HepG2 (cell line): ENCODE data around the gene SLC16A4. TPM values are rescaled to one million over a fixed set of nuclear protein-coding genes. Genes with fewer than 3 reads are reported as not detected.

Experiments
- ATAC-seq: fragments of 200-7000 bp; cut with Tn5 transposase; 3 replicates; pipeline ENCODE4 v1.9.1; 2020; ENCODE audit warnings: mild to moderate bottlenecking, moderate library complexity
- BruUV-seq: library from RNA; stranded (reverse); fragments of 400-500 nt; replicated peaks from 2 replicates; lab custom pipeline; 2021; lab: Mats Ljungman, UMichigan
- CTCF ChIA-PET: fragments of 300-600 bp; formaldehyde crosslinking; extraction: SDS; loops from one replicate; lab custom pipeline; 2021; ENCODE audit warnings: low total read pairs, inconsistent platforms, low intra/inter-chr PET ratio; lab: Yijun Ruan, JAX
- POLR2A ChIA-PET: fragments of 350-600 bp; sonication (Branson Sonifier 250); formaldehyde crosslinking; loops from one replicate; lab custom pipeline; 2020; ENCODE audit warnings: antibody characterized with exemption, inconsistent platforms; lab: Yijun Ruan, JAX
- DNase-seq: peaks from one replicate; pipeline ENCODE4 v3.0.0-alpha.2; 2015; ENCODE audit warnings: low spot score
- FAIRE-seq: peaks from 3 replicates; lab custom pipeline; 2011; peaks lifted over from hg19 to GRCh38; lab: Jason Lieb, UNC
- H2AFZ ChIP-seq: one replicate; pipeline ENCODE4 v1.6.1; 2011; ENCODE audit warnings: low read length, inconsistent platforms
- H3K27ac ChIP-seq: fragments of 300-600 bp; 3 replicates; pipeline ENCODE4 v1.8.0; 2011; ENCODE audit warnings: mixed run types, mild to moderate bottlenecking, mixed read lengths, low read length, inconsistent platforms; ENCODE audit not compliant: insufficient read depth; ENCODE audit errors: extremely low read length
- H3K27me3 ChIP-seq, 2 experiments: fragments of 200-600 bp in 1 of 2; 2 replicates in 1 of 2; 3 replicates in 1 of 2; pipeline versions ENCODE4 v1.6.0 to v1.8.0; 2011; ENCODE audit warnings: low read length in 2 of 2, mild to moderate bottlenecking in 2 of 2, moderate library complexity in 2 of 2, inconsistent platforms in 1 of 2; ENCODE audit not compliant: insufficient read depth in 2 of 2, control insufficient read depth in 1 of 2
- H3K36me3 ChIP-seq, 2 experiments: fragments of 200-600 bp in 1 of 2; replicated peaks in 1 of 2; 2 replicates in 1 of 2; 3 replicates in 1 of 2; pipeline versions ENCODE4 v1.5.1 to v1.8.0; 2011; ENCODE audit warnings: low read length in 2 of 2, inconsistent platforms in 1 of 2; ENCODE audit not compliant: insufficient read depth in 2 of 2, control insufficient read depth in 1 of 2
- H3K4me1 ChIP-seq: 2 replicates; pipeline ENCODE4 v1.5.1; 2012; ENCODE audit warnings: low read length, inconsistent platforms; ENCODE audit not compliant: insufficient read depth
- H3K4me2 ChIP-seq: 2 replicates; pipeline ENCODE4 v1.6.0; 2011; ENCODE audit warnings: low read depth, low read length, inconsistent platforms
- H3K4me3 ChIP-seq, 3 experiments: fragments of 200-600 bp in 1 of 3; sonication (generic), shearing (Covaris generic) in 1 of 3; replicated peaks in 1 of 3; 2 replicates each; pipeline ENCODE4 v1.5.1; 2011 to 2016; ENCODE audit warnings: low read length in 3 of 3, inconsistent platforms in 2 of 3, low read depth in 2 of 3, mild to moderate bottlenecking in 2 of 3, control low read depth in 1 of 3, mixed read lengths in 1 of 3; ENCODE audit not compliant: insufficient read depth in 1 of 3
- H3K79me2 ChIP-seq: one replicate; pipeline ENCODE4 v1.6.1; 2011; ENCODE audit warnings: low read length, inconsistent platforms; ENCODE audit not compliant: insufficient read depth
- H3K9ac ChIP-seq: 2 replicates; pipeline ENCODE4 v1.6.0; 2011; ENCODE audit warnings: mild to moderate bottlenecking, low read depth, low read length, inconsistent platforms; ENCODE audit not compliant: insufficient read depth
- H3K9me3 ChIP-seq: 2 replicates; pipeline ENCODE4 v1.5.1; 2012; ENCODE audit warnings: mild to moderate bottlenecking, low read length
- H4K20me1 ChIP-seq: 2 replicates; pipeline ENCODE4 v1.6.0; 2011; ENCODE audit warnings: inconsistent platforms, mild to moderate bottlenecking, low read length, moderate library complexity; ENCODE audit not compliant: insufficient read depth
- BRCA1 ChIP-seq: sonication (generic); formaldehyde crosslinking; IDR thresholded peaks from 2 replicates; pipeline ENCODE4 v1.4.0; 2020; ENCODE audit warnings: missing genetic modification reagents
- CHD4 ChIP-seq: fragments of 200-600 bp; sonication (generic); IDR thresholded peaks from 2 replicates; pipeline ENCODE4 v1.7.0; 2017; ENCODE audit warnings: mild to moderate bottlenecking, low read length, borderline replicate concordance
- ELF3 ChIP-seq: IDR thresholded peaks from 2 replicates; pipeline ENCODE4 v1.6.1; 2016; ENCODE audit warnings: missing genetic modification reagents, missing compliant biosample characterization
- FOXA1 ChIP-seq, 2 experiments: fragments of 450-650 bp in 1 of 2; sonication (generic) in 1 of 2; formaldehyde crosslinking in 1 of 2; IDR thresholded peaks; 2 replicates each; pipeline versions ENCODE4 v1.4.0 to v1.6.1; 2016 to 2020; ENCODE audit warnings: missing genetic modification reagents in 1 of 2
- HNRNPL ChIP-seq: fragments of 200-400 bp; formaldehyde crosslinking; IDR thresholded peaks from 2 replicates; pipeline ENCODE4 v1.6.1; 2017; ENCODE audit warnings: mild to moderate bottlenecking, low read depth, low read length
- IKZF4 ChIP-seq: sonication (generic); formaldehyde crosslinking; IDR thresholded peaks from 2 replicates; pipeline ENCODE4 v1.5.1; 2020; ENCODE audit warnings: borderline replicate concordance, mild to moderate bottlenecking, low read depth, missing genetic modification reagents; ENCODE audit errors: not compliant biosample characterization
- ONECUT2 ChIP-seq: sonication (generic); formaldehyde crosslinking; IDR thresholded peaks from 2 replicates; pipeline ENCODE4 v1.4.0; 2020; ENCODE audit warnings: missing genetic modification reagents
- RORA ChIP-seq: sonication (generic); formaldehyde crosslinking; IDR thresholded peaks from 2 replicates; pipeline ENCODE4 v1.5.0; 2020; ENCODE audit warnings: mild to moderate bottlenecking, missing genetic modification reagents, moderate library complexity
- ZBTB1 ChIP-seq: sonication (generic); formaldehyde crosslinking; IDR thresholded peaks from 2 replicates; pipeline ENCODE4 v1.4.0; 2020; ENCODE audit warnings: missing genetic modification reagents, borderline replicate concordance
- ZBTB3 ChIP-seq: sonication (generic); formaldehyde crosslinking; IDR thresholded peaks from 2 replicates; pipeline ENCODE4 v1.4.0; 2020; ENCODE audit warnings: low read depth, mild to moderate bottlenecking, moderate library complexity, missing genetic modification reagents, borderline replicate concordance
- ZNF143 ChIP-seq: sonication (generic); formaldehyde crosslinking; IDR thresholded peaks from 2 replicates; pipeline ENCODE4 v1.4.0; 2020; ENCODE audit warnings: missing genetic modification reagents
- ZNF251 ChIP-seq: sonication (generic); formaldehyde crosslinking; IDR thresholded peaks from 2 replicates; pipeline ENCODE4 v1.9.0; 2021; ENCODE audit warnings: mild to moderate bottlenecking, missing genetic modification reagents
- ZNF350 ChIP-seq: sonication (generic); formaldehyde crosslinking; IDR thresholded peaks from 2 replicates; pipeline ENCODE4 v1.4.0; 2020; ENCODE audit warnings: mild to moderate bottlenecking, low read depth, missing genetic modification reagents, borderline replicate concordance
- ZNF598 ChIP-seq: sonication (generic); formaldehyde crosslinking; IDR thresholded peaks from 2 replicates; pipeline ENCODE4 v1.5.1; 2020; ENCODE audit warnings: mild to moderate bottlenecking, missing genetic modification reagents, borderline replicate concordance
- ZNF703 ChIP-seq: sonication (generic); formaldehyde crosslinking; IDR thresholded peaks from 2 replicates; pipeline ENCODE4 v1.5.1; 2020; ENCODE audit warnings: missing genetic modification reagents, mild to moderate bottlenecking, moderate library complexity, borderline replicate concordance
- WGBS: methylation state at CpG from one replicate; pipeline ENCODE4 v1.1.6; 2017; ENCODE audit warnings: low lambda C conversion rate; 5-methylcytosine and 5-hydroxymethylcytosine counted together
- in situ Hi-C: cut with HindIII; loops from 2 replicates; pipeline ENCODE4 v1.10.0; 2017; ENCODE audit warnings: low pct_unique_long_range_greater_than_20kb; ENCODE audit not compliant: extremely low pct_ligation_motif_present
- intact Hi-C: fragments of 100-400 bp; cut with micrococcal nuclease; formaldehyde crosslinking; loops from one replicate; pipeline ENCODE4 v1.10.0; 2022; ENCODE audit not compliant: unreplicated experiment
- polyA plus RNA-seq, 8 experiments: library from polyadenylated mRNA; depleted of rRNA in 3 of 8; stranded (reverse) in 7 of 8; unstranded in 1 of 8; fragments of >200 nt; fragmentation: Illumina TruSeq in 4 of 8; extraction: Trizol in 4 of 8; gene quantifications; 2 replicates each; pipeline versions ENCODE4 v1.2.1 to v1.2.3, GENCODE V29; 2011 to 2016; ENCODE audit warnings: low read depth in 4 of 8, missing spikeins in 1 of 8, mixed read lengths in 1 of 8; ENCODE audit not compliant: insufficient read depth in 1 of 8
- total RNA-seq, 5 experiments: library from RNA; depleted of rRNA; stranded (reverse); fragments of >200 nt; fragmentation: Illumina TruSeq; extraction: Trizol; gene quantifications; 2 replicates each; pipeline ENCODE4 v1.2.3, GENCODE V29; 2016; ENCODE audit warnings: low read depth in 1 of 5
- TF ChIP-seq, protein P1 (sequence below): sonication (generic); formaldehyde crosslinking; IDR thresholded peaks from 2 replicates; pipeline ENCODE4 v1.5.1; 2020; ENCODE audit warnings: missing genetic modification reagents, mild to moderate bottlenecking, borderline replicate concordance
- TF ChIP-seq, protein P2 (sequence below): sonication (generic); formaldehyde crosslinking; IDR thresholded peaks from 2 replicates; pipeline ENCODE4 v1.4.0; 2020; ENCODE audit warnings: low read depth, mild to moderate bottlenecking, missing genetic modification reagents
- TF ChIP-seq, protein P3 (sequence below): sonication (generic); formaldehyde crosslinking; IDR thresholded peaks from 2 replicates; pipeline ENCODE4 v1.5.0; 2020; ENCODE audit warnings: missing genetic modification reagents
- TF ChIP-seq, protein P4 (sequence below): IDR thresholded peaks from 2 replicates; pipeline ENCODE4 v1.6.1; 2016

Gene SLC16A4
- total and polyA plus RNA-seq, 2 of the 13 experiments (the other 11 are each of a cell fraction or from before 2014, with no cell fraction given) = 1.1 to 1.5 TPM

DNA sequence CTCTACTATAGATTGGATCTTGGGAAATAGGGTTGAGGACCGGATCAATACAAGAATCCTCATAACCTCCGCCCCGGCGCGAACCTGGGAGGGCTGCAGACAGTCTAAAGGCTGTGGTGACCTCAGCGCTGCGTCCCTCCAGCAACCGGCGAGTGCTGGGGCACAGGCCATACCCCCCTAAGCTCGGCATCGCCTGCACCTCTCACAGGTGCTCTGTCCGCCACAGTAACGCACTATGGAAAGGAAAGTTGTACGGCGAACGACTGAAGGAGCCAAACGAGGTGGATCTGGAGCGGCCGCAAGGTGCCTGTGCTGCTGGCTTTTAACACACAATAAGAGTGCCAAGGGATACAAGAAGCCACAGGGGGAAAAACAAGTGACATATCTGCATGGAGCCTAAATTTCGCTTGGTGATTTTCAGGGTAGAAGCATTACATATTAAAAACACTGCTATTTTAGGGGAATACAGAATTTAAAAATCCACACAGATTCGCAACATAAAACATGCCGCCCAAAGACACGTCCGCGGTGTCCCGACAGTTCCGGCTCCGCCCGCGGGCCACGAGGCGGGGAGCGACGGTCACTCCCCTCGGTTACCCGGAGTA, 53.0 kb downstream of the SLC16A4 start:
- Histone ChIP-seq H3K4me1 (peaks cover 66% of the 10 kb centered on the region), H2AFZ (no peak overlapping the region), H3K27ac (peak overlapping the region; percentile 100), H3K9me3 (no peaks in the 10 kb centered on the region), H3K4me3 (peak overlapping the region; percentile 55 to 91 (median 86)), H4K20me1 (peaks cover 30% of the 10 kb centered on the region), H3K9ac (peak overlapping the region; percentile 97), H3K79me2 (peaks cover 43% of the 10 kb centered on the region), H3K27me3 (no peaks in the 10 kb centered on the region; a peak in 1 of 5 replicates), H3K4me2 (peak overlapping the region; percentile 94), H3K36me3 (peaks cover 4 to 15% of the 10 kb centered on the region in 2 experiments; a peak in 4 of 5 replicates)
- BruUV-seq = TSS peak; percentile 83
- under 1% methylated on average over 30 of the region's 36 CpGs for WGBS
- DNase-seq (peak; percentile 54), FAIRE-seq (no peak), ATAC-seq (peak; percentile 19)
- CTCF ChIA-PET = no interaction called here
- in situ Hi-C loops = no loop called here
- intact Hi-C loops = loop anchor here (2.0 to 5.0 kb wide), 2 partner anchors 54 to 69 kb away; partner anchors contain the start of genes LAMTOR5 and SLC16A4
- POLR2A ChIA-PET = interaction anchor here (0.7 to 3.9 kb wide), 15 partner anchors 10 to 303 kb away, joined by 3 to 30 read pairs (median 9); partner anchors contain the start of genes KCNC4, LAMTOR5 and STRIP1
- TF ChIP-seq, protein P1, sequence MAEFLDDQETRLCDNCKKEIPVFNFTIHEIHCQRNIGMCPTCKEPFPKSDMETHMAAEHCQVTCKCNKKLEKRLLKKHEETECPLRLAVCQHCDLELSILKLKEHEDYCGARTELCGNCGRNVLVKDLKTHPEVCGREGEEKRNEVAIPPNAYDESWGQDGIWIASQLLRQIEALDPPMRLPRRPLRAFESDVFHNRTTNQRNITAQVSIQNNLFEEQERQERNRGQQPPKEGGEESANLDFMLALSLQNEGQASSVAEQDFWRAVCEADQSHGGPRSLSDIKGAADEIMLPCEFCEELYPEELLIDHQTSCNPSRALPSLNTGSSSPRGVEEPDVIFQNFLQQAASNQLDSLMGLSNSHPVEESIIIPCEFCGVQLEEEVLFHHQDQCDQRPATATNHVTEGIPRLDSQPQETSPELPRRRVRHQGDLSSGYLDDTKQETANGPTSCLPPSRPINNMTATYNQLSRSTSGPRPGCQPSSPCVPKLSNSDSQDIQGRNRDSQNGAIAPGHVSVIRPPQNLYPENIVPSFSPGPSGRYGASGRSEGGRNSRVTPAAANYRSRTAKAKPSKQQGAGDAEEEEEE (CRISPR knock-in tag) = 0 out of 2 replicates have a peak, but pooled peaks have one; percentile 69
- TF ChIP-seq, protein P2, sequence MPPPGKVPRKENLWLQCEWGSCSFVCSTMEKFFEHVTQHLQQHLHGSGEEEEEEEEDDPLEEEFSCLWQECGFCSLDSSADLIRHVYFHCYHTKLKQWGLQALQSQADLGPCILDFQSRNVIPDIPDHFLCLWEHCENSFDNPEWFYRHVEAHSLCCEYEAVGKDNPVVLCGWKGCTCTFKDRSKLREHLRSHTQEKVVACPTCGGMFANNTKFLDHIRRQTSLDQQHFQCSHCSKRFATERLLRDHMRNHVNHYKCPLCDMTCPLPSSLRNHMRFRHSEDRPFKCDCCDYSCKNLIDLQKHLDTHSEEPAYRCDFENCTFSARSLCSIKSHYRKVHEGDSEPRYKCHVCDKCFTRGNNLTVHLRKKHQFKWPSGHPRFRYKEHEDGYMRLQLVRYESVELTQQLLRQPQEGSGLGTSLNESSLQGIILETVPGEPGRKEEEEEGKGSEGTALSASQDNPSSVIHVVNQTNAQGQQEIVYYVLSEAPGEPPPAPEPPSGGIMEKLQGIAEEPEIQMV (CRISPR knock-in tag) = peak; percentile 37; the same call in 1 of the 2 replicates
- 0 out of 2 replicates have a peak, but pooled peaks have one; percentile 89 for TF ChIP-seq ZNF703 (CRISPR knock-in tag)
- no peak for TF ChIP-seq ZNF251
- no peak for TF ChIP-seq RORA (CRISPR knock-in tag)
- peak; percentile 29; the same call in 1 of the 2 replicates for TF ChIP-seq ZNF598 (CRISPR knock-in tag)
- TF ChIP-seq, protein P3, sequence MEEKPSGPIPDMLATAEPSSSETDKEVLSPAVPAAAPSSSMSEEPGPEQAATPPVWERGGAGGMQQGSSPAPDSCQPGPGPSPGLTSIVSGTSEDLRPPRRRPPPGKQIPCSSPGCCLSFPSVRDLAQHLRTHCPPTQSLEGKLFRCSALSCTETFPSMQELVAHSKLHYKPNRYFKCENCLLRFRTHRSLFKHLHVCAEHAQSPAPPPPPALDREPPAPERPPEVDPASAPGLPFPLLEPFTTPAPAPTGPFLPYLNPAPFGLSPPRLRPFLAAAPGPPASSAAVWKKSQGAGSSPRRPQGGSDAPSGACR (CRISPR knock-in tag) = 0 out of 2 replicates have a peak, but pooled peaks have one; percentile 22
- peak; percentile 15 for TF ChIP-seq IKZF4 (CRISPR knock-in tag)
- TF ChIP-seq, protein P4, sequence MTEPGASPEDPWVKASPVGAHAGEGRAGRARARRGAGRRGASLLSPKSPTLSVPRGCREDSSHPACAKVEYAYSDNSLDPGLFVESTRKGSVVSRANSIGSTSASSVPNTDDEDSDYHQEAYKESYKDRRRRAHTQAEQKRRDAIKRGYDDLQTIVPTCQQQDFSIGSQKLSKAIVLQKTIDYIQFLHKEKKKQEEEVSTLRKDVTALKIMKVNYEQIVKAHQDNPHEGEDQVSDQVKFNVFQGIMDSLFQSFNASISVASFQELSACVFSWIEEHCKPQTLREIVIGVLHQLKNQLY (CRISPR knock-in tag) = no peak
- TF ChIP-seq ZNF143 (CRISPR knock-in tag) = no peak
- peak; percentile 4; the same call in 1 of the 2 replicates for TF ChIP-seq ELF3 (CRISPR knock-in tag)
- no peak for TF ChIP-seq ZBTB1
- TF ChIP-seq ZNF350 (CRISPR knock-in tag) = no peak
- TF ChIP-seq FOXA1 (IDR thresholded peaks at IDR 0.05) = no peak
- no peak for TF ChIP-seq FOXA1 (CRISPR knock-in tag; IDR thresholded peaks at IDR 0.05)
- no peak for TF ChIP-seq HNRNPL
- no peak for TF ChIP-seq CHD4
- 0 out of 2 replicates have a peak, but pooled peaks have one; percentile 19 for TF ChIP-seq ZBTB3
- TF ChIP-seq BRCA1 (CRISPR knock-in tag) = 0 out of 2 replicates have a peak, but pooled peaks have one; percentile 14
- peak; percentile 72 for TF ChIP-seq ONECUT2 (CRISPR knock-in tag)
